Hepatocyte (in vitro differentiated cells): ENCODE results near the gene PAX5. TPM values are rescaled to one million over a fixed set of nuclear protein-coding genes. Genes with fewer than 3 reads are reported as not detected.

Source experiments
- DNase-seq: peaks from one replicate; pipeline ENCODE4 v3.0.0-alpha.2; 2016; ENCODE audit warnings: low spot score
- H2AFZ ChIP-seq: fragments of 200-600 bp; sonication (generic); 2 replicates; pipeline ENCODE4 v1.6.0; 2016; ENCODE audit warnings: antibody characterized with exemption, mild to moderate bottlenecking
- H3K27ac ChIP-seq: fragments of 200-600 bp; sonication (generic); 2 replicates; pipeline ENCODE4 v1.5.1; 2016; ENCODE audit warnings: mild to moderate bottlenecking
- H3K27me3 ChIP-seq: fragments of 200-600 bp; sonication (generic); 2 replicates; pipeline ENCODE4 v1.6.1; 2016
- H3K36me3 ChIP-seq: fragments of 200-600 bp; sonication (generic); replicated peaks from 2 replicates; pipeline ENCODE4 v1.5.1; 2016; ENCODE audit warnings: low read depth; ENCODE audit not compliant: insufficient read depth
- H3K4me1 ChIP-seq: fragments of 200-600 bp; sonication (generic); 2 replicates; pipeline ENCODE4 v1.5.1; 2016; ENCODE audit warnings: mild to moderate bottlenecking, moderate library complexity; ENCODE audit not compliant: insufficient read depth
- H3K4me2 ChIP-seq: fragments of 200-600 bp; sonication (generic); 2 replicates; pipeline ENCODE4 v1.6.0; 2016
- H3K4me3 ChIP-seq: fragments of 200-600 bp; sonication (generic); 2 replicates; pipeline ENCODE4 v1.5.1; 2016; ENCODE audit warnings: mild to moderate bottlenecking
- H3K79me2 ChIP-seq: fragments of 200-600 bp; sonication (generic); 2 replicates; pipeline ENCODE4 v1.6.0; 2017; ENCODE audit warnings: mild to moderate bottlenecking
- H3K9me2 ChIP-seq: fragments of 200-600 bp; sonication (generic); replicated peaks from 2 replicates; pipeline ENCODE4 v1.6.0; 2017; ENCODE audit warnings: mild to moderate bottlenecking; ENCODE audit not compliant: insufficient read depth
- H3K9me3 ChIP-seq: fragments of 200-600 bp; sonication (generic); 2 replicates; pipeline ENCODE4 v1.5.1; 2016; ENCODE audit warnings: low read depth, mild to moderate bottlenecking
- H4K20me1 ChIP-seq: fragments of 200-600 bp; sonication (generic); 2 replicates; pipeline ENCODE4 v1.6.0; 2016; ENCODE audit warnings: mild to moderate bottlenecking; ENCODE audit not compliant: insufficient read depth, poor library complexity, severe bottlenecking
- CTCF ChIP-seq: fragments of 200-600 bp; sonication (generic); IDR thresholded peaks from 2 replicates; pipeline ENCODE4 v1.5.1; 2016; ENCODE audit warnings: antibody characterized with exemption, mild to moderate bottlenecking; ENCODE audit not compliant: poor library complexity
- EZH2 ChIP-seq: fragments of 200-600 bp; sonication (generic); IDR thresholded peaks from 2 replicates; pipeline ENCODE4 v1.6.1; 2016; ENCODE audit warnings: antibody characterized with exemption, mild to moderate bottlenecking, borderline replicate concordance
- EZH2phosphoT487 ChIP-seq: fragments of 200-600 bp; sonication (generic); IDR thresholded peaks from one replicate; pipeline ENCODE4 v1.6.1; 2018; ENCODE audit warnings: antibody characterized with exemption, mild to moderate bottlenecking, low read depth, moderate library complexity; ENCODE audit not compliant: unreplicated experiment, severe bottlenecking
- WGBS: methylation state at CpG from one replicate; pipeline ENCODE4 v1.1.6; 2016; ENCODE audit warnings: low lambda C conversion rate; ENCODE audit errors: missing lambda C conversion rate; 5-methylcytosine and 5-hydroxymethylcytosine counted together
- polyA plus RNA-seq: library from polyadenylated mRNA; unstranded; fragments of >200 nt; fragmentation: Nextera tagmentation; extraction: Ambion mirVana; gene quantifications from 2 replicates; pipeline ENCODE4 v1.2.1, GENCODE V29; 2016
- total RNA-seq: library from RNA; depleted of rRNA; stranded (reverse); fragments of >200 nt; gene quantifications from 2 replicates; pipeline ENCODE4 v1.2.3, GENCODE V29; 2014

Gene PAX5
- total and polyA plus RNA-seq, 2 experiments from 2014 or later, result not detected

- 57% methylated on average over 6 of the region's 6 CpGs for WGBS
- H3K27ac ChIP-seq, result no peak overlapping the region
- no peak for TF ChIP-seq EZH2
- TF ChIP-seq EZH2phosphoT487, result no peak
- TF ChIP-seq CTCF, result no peak
- DNase-seq, result no peak
- no peaks in the 10 kb centered on the region for H3K36me3 ChIP-seq
- H3K4me3 ChIP-seq, result no peak overlapping the region
- H3K9me3 ChIP-seq, result no peaks in the 10 kb centered on the region
- H3K4me2 ChIP-seq, result no peak overlapping the region
- H3K9me2 ChIP-seq, result no peaks in the 10 kb centered on the region
- H3K27me3 ChIP-seq, result peaks cover 29% of the 10 kb centered on the region
- no peak overlapping the region for H2AFZ ChIP-seq
- H3K79me2 ChIP-seq, result no peaks in the 10 kb centered on the region
- H4K20me1 ChIP-seq, result no peaks in the 10 kb centered on the region
- H3K4me1 ChIP-seq, result no peaks in the 10 kb centered on the region
These were observed 84.6 kb downstream of the PAX5 start for GRCh38 chr9:36949466-36949865.

- Histone ChIP-seq H3K9me2 (no peaks in the 10 kb centered on the region), H3K36me3 (no peaks in the 10 kb centered on the region), H3K79me2 (no peaks in the 10 kb centered on the region), H3K4me1 (no peaks in the 10 kb centered on the region), H3K27me3 (peaks cover 29% of the 10 kb centered on the region), H3K4me2 (no peak overlapping the region), H3K4me3 (no peak overlapping the region), H4K20me1 (no peaks in the 10 kb centered on the region), H2AFZ (no peak overlapping the region), H3K27ac (no peak overlapping the region), H3K9me3 (no peaks in the 10 kb centered on the region)
- WGBS, result 86% methylated on average over 13 of the region's 13 CpGs
- TF ChIP-seq EZH2 (no peak), EZH2phosphoT487 (no peak), CTCF (no peak)
- no peak for DNase-seq
These were observed 86.0 kb downstream of the PAX5 start for GRCh38 chr9:36948051-36948450.

- Histone ChIP-seq H3K27ac (no peak overlapping the region), H3K9me2 (no peaks in the 10 kb centered on the region), H3K4me1 (no peaks in the 10 kb centered on the region), H3K36me3 (no peaks in the 10 kb centered on the region), H2AFZ (no peak overlapping the region), H3K79me2 (no peaks in the 10 kb centered on the region), H3K27me3 (peaks cover 19% of the 10 kb centered on the region), H3K4me2 (no peak overlapping the region), H4K20me1 (no peaks in the 10 kb centered on the region), H3K4me3 (no peak overlapping the region), H3K9me3 (no peaks in the 10 kb centered on the region)
- TF ChIP-seq EZH2phosphoT487 (no peak), EZH2 (no peak), CTCF (no peak)
- WGBS, result 74% methylated on average over 5 of the region's 5 CpGs
- no peak for DNase-seq
These were observed 87.4 kb downstream of the PAX5 start for GRCh38 chr9:36946653-36947052.

- no peak overlapping the region for H2AFZ ChIP-seq
- no peak for DNase-seq
- no peak for TF ChIP-seq EZH2phosphoT487
- TF ChIP-seq CTCF, result no peak
- TF ChIP-seq EZH2, result no peak
- H3K4me1 ChIP-seq, result no peaks in the 10 kb centered on the region
- no peaks in the 10 kb centered on the region for H3K36me3 ChIP-seq
- H3K4me2 ChIP-seq, result no peak overlapping the region
- H3K9me2 ChIP-seq, result no peaks in the 10 kb centered on the region
- H3K9me3 ChIP-seq, result no peaks in the 10 kb centered on the region
- no peak overlapping the region for H3K27ac ChIP-seq
- 86% methylated on average over 14 of the region's 14 CpGs for WGBS
- H3K27me3 ChIP-seq, result peaks cover 19% of the 10 kb centered on the region
- no peaks in the 10 kb centered on the region for H3K79me2 ChIP-seq
- H4K20me1 ChIP-seq, result no peaks in the 10 kb centered on the region
- no peak overlapping the region for H3K4me3 ChIP-seq
These were observed 88.1 kb downstream of the PAX5 start for GRCh38 chr9:36945999-36946398.
